Measurements from ENCODE around the gene PKM. TPM values are rescaled to one million over a fixed set of nuclear protein-coding genes. Genes with fewer than 3 reads are reported as not detected.

Gene PKM
- total RNA-seq, 2 donors from 2014 or later: 2,571 to 3,146 TPM

- Mint-ChIP-seq H3K4me1 (no peaks in the 10 kb centered on the region), H3K36me3 (ENCODE audit: low read depth) (no peaks in the 10 kb centered on the region), H3K27ac (no peak overlapping the region), H3K27me3 (peaks cover 7% of the 10 kb centered on the region), H3K4me3 (no peak overlapping the region), H3K9me3 (no peaks in the 10 kb centered on the region)
- no peak for ATAC-seq (replicated peaks)
Observed at GRCh38 chr15:72170691-72171090, 60.3 kb downstream of the PKM start.

GRCh38 chr15:72169921-72170611, 60.9 kb downstream of the PKM start:
- Mint-ChIP-seq H3K9me3 (no peaks in the 10 kb centered on the region), H3K4me1 (no peaks in the 10 kb centered on the region), H3K4me3 (no peak overlapping the region), H3K27me3 (peaks cover 1% of the 10 kb centered on the region), H3K27ac (no peak overlapping the region), H3K36me3 (ENCODE audit: low read depth) (no peaks in the 10 kb centered on the region)
- ATAC-seq (replicated peaks): no peak

DNA sequence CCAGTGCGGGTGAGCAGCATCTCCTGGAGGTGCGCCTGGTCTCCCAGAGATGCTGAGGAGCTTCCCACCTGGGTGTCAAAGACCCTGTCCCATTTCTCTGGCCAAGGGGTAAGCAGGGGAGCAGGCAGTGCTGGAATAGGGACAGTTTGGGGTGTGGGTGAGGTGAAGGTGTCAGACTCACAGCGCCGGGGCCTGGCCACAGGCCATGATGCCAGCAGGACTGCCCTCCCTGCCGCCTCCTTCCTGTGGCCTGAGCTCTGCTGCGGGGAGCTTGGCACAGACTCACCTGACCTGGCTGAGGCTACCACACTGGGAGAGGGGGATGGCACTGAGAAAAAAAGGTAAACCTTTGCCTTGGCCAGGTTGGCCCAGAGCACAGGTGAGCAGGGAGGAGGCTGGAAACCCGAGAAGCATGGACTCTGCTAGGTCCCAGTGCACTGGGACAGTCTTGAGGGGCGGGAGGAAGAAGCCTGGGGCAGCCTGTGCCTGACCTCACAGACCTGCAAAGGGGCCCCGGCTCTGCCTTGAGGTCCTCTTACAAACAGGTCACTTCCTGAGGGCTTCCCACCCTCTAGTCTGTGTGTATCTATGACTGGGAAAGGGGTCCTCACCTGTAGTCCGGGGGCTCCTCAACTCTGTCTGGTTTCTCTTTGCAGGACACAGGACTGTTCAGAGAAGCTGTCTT, 61.6 kb downstream of the PKM start:
- Mint-ChIP-seq H3K27me3 (no peaks in the 10 kb centered on the region), H3K9me3 (no peaks in the 10 kb centered on the region), H3K4me1 (no peaks in the 10 kb centered on the region), H3K4me3 (no peak overlapping the region), H3K27ac (no peak overlapping the region), H3K36me3 (ENCODE audit: low read depth) (no peaks in the 10 kb centered on the region)
- ATAC-seq (replicated peaks): no peak

DNA sequence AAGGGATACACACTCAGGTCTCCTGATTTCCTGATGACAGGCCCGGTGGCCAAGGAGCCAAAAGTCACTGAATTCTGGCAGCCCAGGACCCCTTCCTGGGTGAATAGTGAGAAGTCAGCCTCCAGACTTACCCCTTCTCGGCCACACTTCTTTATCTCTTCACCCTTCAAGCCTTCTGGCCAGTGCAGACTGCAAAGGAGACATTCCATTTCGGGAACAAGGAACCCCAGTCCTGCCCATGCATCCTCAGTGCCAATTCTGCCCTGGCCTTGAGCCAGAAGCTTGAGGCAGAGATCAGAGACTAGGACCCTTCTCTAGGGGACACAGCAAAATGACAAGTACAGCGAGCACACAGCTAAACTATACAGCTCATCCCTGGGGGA, 62.2 kb downstream of the PKM start:
- no peaks in the 10 kb centered on the region for H3K36me3 Mint-ChIP-seq (ENCODE audit: low read depth)
- H3K27ac Mint-ChIP-seq: no peak overlapping the region
- ATAC-seq (replicated peaks): no peak
- no peaks in the 10 kb centered on the region for H3K27me3 Mint-ChIP-seq
- H3K4me1 Mint-ChIP-seq: no peaks in the 10 kb centered on the region
- no peaks in the 10 kb centered on the region for H3K9me3 Mint-ChIP-seq
- no peak overlapping the region for H3K4me3 Mint-ChIP-seq

- H3K27me3 Mint-ChIP-seq: no peaks in the 10 kb centered on the region
- no peak overlapping the region for H3K4me3 Mint-ChIP-seq
- no peaks in the 10 kb centered on the region for H3K9me3 Mint-ChIP-seq
- H3K36me3 Mint-ChIP-seq (ENCODE audit: low read depth): no peaks in the 10 kb centered on the region
- H3K27ac Mint-ChIP-seq: no peak overlapping the region
- ATAC-seq (replicated peaks): peak; percentile 46
- H3K4me1 Mint-ChIP-seq: no peaks in the 10 kb centered on the region
Observed at GRCh38 chr15:72168131-72168807, 62.7 kb downstream of the PKM start.

DNA sequence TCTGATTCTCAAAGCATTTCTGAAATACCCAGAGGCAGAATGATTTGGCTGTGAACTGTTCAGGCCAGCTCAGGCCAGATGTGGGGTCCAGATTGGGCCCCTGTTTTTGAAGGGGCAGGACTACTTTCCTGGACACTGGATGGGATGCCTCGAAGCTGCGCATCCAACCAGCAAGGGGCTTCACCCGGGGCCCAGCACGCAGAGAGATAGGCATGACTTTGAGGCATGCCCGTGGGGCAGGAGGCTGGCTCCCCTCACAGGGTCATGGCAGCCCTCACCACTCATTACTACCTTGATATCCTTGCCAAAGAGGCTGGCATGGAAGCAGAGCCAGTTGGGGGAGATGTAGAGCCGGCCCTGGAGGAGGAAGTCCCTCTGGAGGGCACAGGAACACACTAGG, 63.5 kb downstream of the PKM start:
- H3K27me3 Mint-ChIP-seq: no peaks in the 10 kb centered on the region
- no peaks in the 10 kb centered on the region for H3K36me3 Mint-ChIP-seq (ENCODE audit: low read depth)
- H3K9me3 Mint-ChIP-seq: no peaks in the 10 kb centered on the region
- no peak for ATAC-seq (replicated peaks)
- no peaks in the 10 kb centered on the region for H3K4me1 Mint-ChIP-seq
- no peak overlapping the region for H3K4me3 Mint-ChIP-seq
- no peak overlapping the region for H3K27ac Mint-ChIP-seq

- Mint-ChIP-seq H3K9me3 (no peaks in the 10 kb centered on the region), H3K36me3 (ENCODE audit: low read depth) (no peaks in the 10 kb centered on the region), H3K27ac (no peak overlapping the region), H3K27me3 (no peaks in the 10 kb centered on the region), H3K4me1 (no peaks in the 10 kb centered on the region), H3K4me3 (no peak overlapping the region)
- no peak for ATAC-seq (replicated peaks)
Observed at GRCh38 chr15:72166716-72167417, 64.1 kb downstream of the PKM start.

- H3K4me1 Mint-ChIP-seq: no peaks in the 10 kb centered on the region
Observed at GRCh38 chr15:72163719-72164118, 67.3 kb downstream of the PKM start.

GRCh38 chr15:72162569-72162968, 68.4 kb downstream of the PKM start:
- H3K27me3 Mint-ChIP-seq: no peaks in the 10 kb centered on the region
- no peak overlapping the region for H3K27ac Mint-ChIP-seq
- no peaks in the 10 kb centered on the region for H3K36me3 Mint-ChIP-seq (ENCODE audit: low read depth)
- no peak overlapping the region for H3K4me3 Mint-ChIP-seq
- H3K9me3 Mint-ChIP-seq: no peaks in the 10 kb centered on the region
- no peaks in the 10 kb centered on the region for H3K4me1 Mint-ChIP-seq
- ATAC-seq (replicated peaks): no peak

More at GRCh38 chr15:72163719-72164118, 67.3 kb downstream of the PKM start:
- Mint-ChIP-seq H3K27me3 (no peaks in the 10 kb centered on the region), H3K9me3 (no peaks in the 10 kb centered on the region), H3K27ac (no peak overlapping the region), H3K36me3 (ENCODE audit: low read depth) (no peaks in the 10 kb centered on the region), H3K4me3 (no peak overlapping the region)
- ATAC-seq (replicated peaks): no peak

- no peaks in the 10 kb centered on the region for H3K36me3 Mint-ChIP-seq (ENCODE audit: low read depth)
- no peaks in the 10 kb centered on the region for H3K4me1 Mint-ChIP-seq
- no peak overlapping the region for H3K4me3 Mint-ChIP-seq
- H3K27ac Mint-ChIP-seq: no peak overlapping the region
- no peaks in the 10 kb centered on the region for H3K27me3 Mint-ChIP-seq
- no peak for ATAC-seq (replicated peaks)
- no peaks in the 10 kb centered on the region for H3K9me3 Mint-ChIP-seq
Observed at GRCh38 chr15:72161361-72162132, 69.4 kb downstream of the PKM start.

DNA sequence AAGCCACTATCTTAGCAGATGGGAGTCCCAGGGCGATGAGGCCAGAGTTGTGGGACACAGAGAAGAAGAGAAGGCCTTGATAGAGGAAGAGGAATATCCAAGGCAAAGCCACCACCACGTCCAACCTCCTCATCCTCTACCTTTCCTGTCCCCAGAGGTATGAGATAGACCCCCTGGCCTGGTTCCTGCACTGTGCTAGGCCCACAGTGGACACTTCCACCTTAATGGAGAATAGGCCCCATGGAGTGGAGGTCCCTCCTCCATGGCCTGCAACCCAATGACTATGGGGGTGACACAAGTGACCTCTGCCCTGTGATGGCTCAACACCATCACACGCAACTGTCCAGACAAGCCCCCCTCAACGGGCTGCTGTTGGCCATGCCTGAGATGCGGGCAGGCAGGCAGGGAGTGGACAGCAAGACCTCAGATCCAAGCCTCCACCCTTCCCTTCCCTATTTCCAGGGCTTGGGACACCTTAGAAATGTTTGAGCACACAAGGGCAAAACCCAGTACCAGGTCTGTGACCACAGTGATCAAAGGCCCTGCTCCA, 70.2 kb downstream of the PKM start:
- ATAC-seq (replicated peaks): no peak
- H3K27ac Mint-ChIP-seq: no peak overlapping the region
- no peaks in the 10 kb centered on the region for H3K36me3 Mint-ChIP-seq (ENCODE audit: low read depth)
- peaks cover 2% of the 10 kb centered on the region for H3K4me1 Mint-ChIP-seq
- H3K9me3 Mint-ChIP-seq: no peaks in the 10 kb centered on the region
- H3K4me3 Mint-ChIP-seq: no peak overlapping the region
- H3K27me3 Mint-ChIP-seq: no peaks in the 10 kb centered on the region

DNA sequence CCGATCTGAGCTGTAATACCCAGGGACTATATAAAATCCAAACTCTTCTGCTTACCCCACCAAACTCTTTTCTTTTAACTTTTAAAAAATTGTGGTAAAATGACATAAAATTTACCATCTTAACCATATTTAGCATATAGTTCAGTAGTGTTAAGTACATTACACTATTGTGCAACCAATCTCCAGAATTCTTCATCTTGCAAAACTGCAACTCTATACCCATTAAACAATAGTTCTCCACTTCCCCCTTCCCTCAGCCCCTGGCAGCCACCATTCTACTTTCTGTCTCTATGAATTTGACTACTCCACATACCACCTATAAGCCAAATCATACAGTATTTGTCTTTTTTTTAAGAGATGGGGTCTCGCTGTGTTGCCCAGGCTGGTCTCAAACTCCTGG, 74.1 kb downstream of the PKM start:
- no peaks in the 10 kb centered on the region for H3K9me3 Mint-ChIP-seq
- H3K4me3 Mint-ChIP-seq: no peak overlapping the region
- H3K36me3 Mint-ChIP-seq (ENCODE audit: low read depth): no peaks in the 10 kb centered on the region
- no peak overlapping the region for H3K27ac Mint-ChIP-seq
- H3K27me3 Mint-ChIP-seq: no peaks in the 10 kb centered on the region
- no peak for ATAC-seq (replicated peaks)
- H3K4me1 Mint-ChIP-seq: peaks cover 5% of the 10 kb centered on the region

DNA sequence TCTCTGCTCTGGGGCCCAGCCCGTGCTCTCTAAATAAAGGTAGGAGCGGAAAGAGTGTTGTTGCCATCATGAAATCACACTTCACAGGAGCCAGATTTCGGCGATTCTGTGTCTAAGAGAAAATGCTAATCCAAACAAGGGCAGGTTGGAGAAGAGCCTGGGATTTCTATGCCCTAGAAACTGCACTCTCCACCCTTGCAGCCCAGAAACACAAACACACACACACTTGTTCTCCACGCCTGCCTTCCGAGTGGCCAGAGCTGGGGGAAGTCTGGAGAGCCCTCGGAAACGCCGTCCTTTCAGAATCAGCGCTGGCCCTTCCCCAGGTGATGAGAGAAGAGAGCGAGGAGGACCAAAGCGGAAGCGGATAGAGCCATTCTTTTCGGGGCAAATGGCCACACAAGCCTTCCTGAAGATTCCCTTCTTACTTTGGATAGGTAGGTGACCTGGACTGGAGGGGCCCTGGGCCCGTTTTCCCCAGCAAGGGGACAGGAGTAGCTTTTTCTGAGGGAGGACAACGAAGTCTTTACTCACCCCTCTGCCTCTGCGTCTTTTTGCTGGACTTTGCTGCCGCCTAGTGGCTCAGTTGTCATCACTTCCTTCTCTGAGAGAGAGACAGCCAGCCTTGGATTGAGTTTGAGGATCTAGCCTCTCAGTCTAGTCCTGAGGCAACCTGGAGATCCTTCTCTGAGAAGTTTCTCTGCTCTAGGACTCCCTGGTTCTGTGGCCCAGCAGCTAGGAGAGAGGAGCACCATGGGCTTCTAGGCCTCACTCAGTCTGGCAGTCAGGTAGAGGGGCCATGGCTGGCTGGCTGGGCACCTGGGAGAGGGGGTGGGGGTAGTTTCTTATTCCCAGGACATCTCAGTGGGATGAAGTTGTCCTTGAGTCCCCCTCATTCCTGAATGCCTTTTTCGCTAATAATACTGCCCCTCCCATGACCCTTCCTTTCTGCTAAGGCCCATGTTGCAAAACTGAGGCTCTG, 75.1 kb downstream of the PKM start:
- peaks cover 5% of the 10 kb centered on the region for H3K4me1 Mint-ChIP-seq
- no peaks in the 10 kb centered on the region for H3K9me3 Mint-ChIP-seq
- H3K27ac Mint-ChIP-seq: peak overlapping the region; percentile 77
- H3K36me3 Mint-ChIP-seq (ENCODE audit: low read depth): no peaks in the 10 kb centered on the region
- ATAC-seq (replicated peaks): peak; percentile 96
- H3K4me3 Mint-ChIP-seq: peak overlapping the region; percentile 83
- no peaks in the 10 kb centered on the region for H3K27me3 Mint-ChIP-seq

Data from activated T-helper 17 cell treated with anti-CD3 and anti-CD28 coated beads, Interleukin-2, amount 50 U/mL, for 72 hours (primary cell).